GM21423 (cell line): ENCODE measurements around the gene DDAH2.

Experiments used
- ATAC-seq: cut with Tn5 transposase; IDR thresholded peaks from one replicate; pipeline ENCODE4 v1.9.1; 2021; ENCODE audit warnings: mild to moderate bottlenecking, moderate library complexity; ENCODE audit not compliant: unreplicated experiment

Gene DDAH2

GRCh38 chr6:31691564-31692108, 37.5 kb downstream of the DDAH2 start:
- ATAC-seq = no peak

- no peak for ATAC-seq
Measured at GRCh38 chr6:31691078-31691463, 38.0 kb downstream of the DDAH2 start.

GRCh38 chr6:31690231-31691077, 38.6 kb downstream of the DDAH2 start:
- no peak for ATAC-seq

- no peak for ATAC-seq
Measured at GRCh38 chr6:31689249-31690110, 39.6 kb downstream of the DDAH2 start.

GRCh38 chr6:31687860-31688693, 41.0 kb downstream of the DDAH2 start:
- ATAC-seq = no peak

DNA sequence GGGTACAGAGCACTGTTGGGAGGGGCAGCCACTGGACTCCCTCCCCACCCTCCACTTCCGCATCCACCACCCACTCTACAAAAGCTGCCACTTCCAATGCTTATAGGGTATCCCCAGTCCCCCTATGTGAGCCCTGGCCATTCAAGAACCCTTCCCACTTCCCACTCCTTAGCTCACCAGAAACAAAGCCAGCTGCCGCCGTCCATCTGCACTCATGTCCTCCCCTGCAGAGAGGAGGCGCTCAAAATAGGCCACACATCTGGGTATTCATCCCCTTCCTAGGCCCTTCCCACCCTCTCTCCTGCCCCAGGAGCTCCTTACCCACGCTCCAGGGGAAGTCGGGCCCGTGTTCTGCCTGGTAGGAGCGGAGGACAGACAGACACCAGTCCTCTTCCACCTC, 41.8 kb downstream of the DDAH2 start:
- no peak for ATAC-seq

GRCh38 chr6:31686483-31686882, 42.6 kb downstream of the DDAH2 start:
- no peak for ATAC-seq

GRCh38 chr6:31683591-31683990, 45.5 kb downstream of the DDAH2 start:
- ATAC-seq = no peak

- no peak for ATAC-seq
Measured at GRCh38 chr6:31681135-31681671, 47.9 kb downstream of the DDAH2 start.

DNA sequence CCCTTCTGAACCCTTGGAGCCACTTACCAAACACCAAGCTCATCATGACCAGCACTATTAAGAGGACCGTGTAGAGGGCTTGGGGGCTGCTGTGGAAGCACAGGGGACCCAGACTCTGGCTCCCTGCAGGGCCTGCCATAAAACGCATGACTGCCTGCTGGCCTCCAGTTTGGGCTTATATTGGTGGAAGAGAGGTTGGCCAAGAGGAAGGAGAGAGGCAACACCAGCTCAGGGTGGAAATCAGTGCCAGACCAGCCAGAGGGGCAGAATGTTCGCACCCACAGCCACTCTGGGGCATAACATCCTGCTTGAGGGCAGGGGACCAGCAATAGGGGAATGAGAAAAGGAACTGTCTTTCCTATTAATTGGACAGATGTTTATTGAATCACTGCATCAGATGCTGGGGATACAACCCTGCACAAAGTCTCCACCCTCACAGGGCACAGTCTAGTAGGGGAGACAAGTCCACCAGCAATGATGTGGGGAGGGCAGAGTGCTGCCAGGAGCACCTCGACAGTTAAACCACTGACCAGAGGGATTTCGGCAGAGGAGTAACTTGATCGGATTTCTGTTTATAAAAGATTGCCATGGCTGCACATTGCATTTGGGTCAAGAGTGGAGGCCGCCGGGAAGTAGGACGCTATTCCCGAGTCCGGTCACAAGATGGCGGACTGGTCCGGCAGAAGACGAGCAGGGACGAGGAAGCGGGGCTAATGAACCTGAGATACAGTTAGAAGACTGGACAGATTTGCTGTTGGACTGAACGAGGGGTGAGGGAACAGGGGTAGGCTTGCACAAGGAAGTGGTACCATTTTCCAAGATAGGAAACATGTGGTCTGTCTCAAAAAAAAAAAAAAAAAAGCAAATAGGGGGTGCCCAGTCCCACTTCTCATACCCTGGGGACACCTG, 48.6 kb downstream of the DDAH2 start, which contains the start of gene LY6G5C:
TSS of gene LY6G5C (minus strand) at position 842 of the 909 bp plus-strand sequence. CDS start at position 148, 694 bp downstream.
- ATAC-seq = no peak

DNA sequence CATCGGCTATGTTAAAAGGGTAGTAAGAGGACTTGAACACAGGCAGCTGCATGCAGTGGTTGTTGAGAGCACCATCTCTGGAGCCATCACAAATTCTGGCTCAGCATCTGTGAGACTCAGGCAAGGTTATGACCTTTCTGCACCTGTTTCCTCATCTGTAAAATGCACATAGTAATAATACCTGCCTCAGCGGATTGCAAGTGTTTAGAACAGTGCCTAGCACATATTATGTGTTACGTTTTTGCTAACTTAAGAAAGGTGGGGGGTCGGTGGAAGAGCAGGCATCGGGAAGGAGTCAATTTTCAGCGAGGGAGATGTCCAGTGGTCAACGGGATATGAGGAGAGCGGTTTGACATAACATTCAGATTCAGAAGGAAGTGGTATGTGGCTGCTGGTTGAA, 51.1 kb downstream of the DDAH2 start:
- no peak for ATAC-seq
